HepG2 (cell line): Measurements from ENCODE around the gene VWA7. TPM values are rescaled to one million over a fixed set of nuclear protein-coding genes. Genes with fewer than 3 reads are reported as not detected.

Source experiments
- BCL6 ChIP-seq: IDR thresholded peaks from 2 replicates; pipeline ENCODE4 v1.6.1; 2016; ENCODE audit warnings: missing genetic modification reagents, missing compliant biosample characterization
- ELF3 ChIP-seq: IDR thresholded peaks from 2 replicates; pipeline ENCODE4 v1.6.1; 2016; ENCODE audit warnings: missing genetic modification reagents, missing compliant biosample characterization
- FLYWCH1 ChIP-seq: sonication (generic); formaldehyde crosslinking; IDR thresholded peaks from 2 replicates; pipeline ENCODE4 v1.8.1; 2023; ENCODE audit warnings: mild to moderate bottlenecking, missing genetic modification reagents
- FOXJ3 ChIP-seq: sonication (generic); formaldehyde crosslinking; IDR thresholded peaks from 2 replicates; pipeline ENCODE4 v1.4.0; 2020; ENCODE audit warnings: missing genetic modification reagents, mild to moderate bottlenecking, borderline replicate concordance
- GPN1 ChIP-seq: sonication (generic); formaldehyde crosslinking; IDR thresholded peaks from 2 replicates; pipeline ENCODE4 v1.5.1; 2020; ENCODE audit warnings: missing genetic modification reagents, borderline replicate concordance
- HOXA5 ChIP-seq: sonication (generic); formaldehyde crosslinking; IDR thresholded peaks from 2 replicates; pipeline ENCODE4 v1.4.0; 2020; ENCODE audit warnings: missing genetic modification reagents
- IKZF5 ChIP-seq: IDR thresholded peaks from 2 replicates; pipeline ENCODE4 v1.6.1; 2018; ENCODE audit warnings: missing genetic modification reagents, mild to moderate bottlenecking, missing compliant biosample characterization
- KDM2A ChIP-seq: sonication (generic); formaldehyde crosslinking; IDR thresholded peaks from 2 replicates; pipeline ENCODE4 v1.4.0; 2020; ENCODE audit warnings: low read depth, missing genetic modification reagents, borderline replicate concordance
- MAFK ChIP-seq, 2 experiments: IDR thresholded peaks in 1 of 2; conservative IDR thresholded peaks in 1 of 2; 2 replicates each; pipeline ENCODE4 v1.6.1; 2011; ENCODE audit warnings: improper control_type of control experiment in 2 of 2, low read length in 2 of 2
- MLLT10 ChIP-seq: sonication (generic); formaldehyde crosslinking; IDR thresholded peaks from 2 replicates; pipeline ENCODE4 v1.4.0; 2020; ENCODE audit warnings: missing genetic modification reagents
- NR2F6 ChIP-seq, 2 experiments: IDR thresholded peaks; 2 replicates each; pipeline ENCODE4 v1.6.1; 2016; ENCODE audit warnings: antibody characterized with exemption in 1 of 2, mild to moderate bottlenecking in 1 of 2
- PATZ1 ChIP-seq: sonication (generic); formaldehyde crosslinking; IDR thresholded peaks from 2 replicates; pipeline ENCODE4 v1.4.0; 2020; ENCODE audit warnings: missing genetic modification reagents
- RARA ChIP-seq: IDR thresholded peaks from 2 replicates; pipeline ENCODE4 v1.6.1; 2016; ENCODE audit warnings: missing genetic modification reagents, missing compliant biosample characterization
- SAFB2 ChIP-seq: sonication (generic); formaldehyde crosslinking; IDR thresholded peaks from 2 replicates; pipeline ENCODE4 v1.5.1; 2020; ENCODE audit warnings: missing genetic modification reagents, low read depth, mild to moderate bottlenecking, borderline replicate concordance
- ZBTB26 ChIP-seq: IDR thresholded peaks from 2 replicates; pipeline ENCODE4 v1.6.1; 2016; ENCODE audit warnings: missing compliant biosample characterization, missing genetic modification reagents, borderline replicate concordance
- ZFP37 ChIP-seq: sonication (generic); formaldehyde crosslinking; IDR thresholded peaks from 2 replicates; pipeline ENCODE4 v1.4.0; 2020; ENCODE audit warnings: missing genetic modification reagents, borderline replicate concordance
- ZNF124 ChIP-seq: sonication (generic); formaldehyde crosslinking; IDR thresholded peaks from 2 replicates; pipeline ENCODE4 v1.4.0; 2020; ENCODE audit warnings: missing genetic modification reagents
- ZNF225 ChIP-seq: sonication (generic); formaldehyde crosslinking; IDR thresholded peaks from 2 replicates; pipeline ENCODE4 v1.4.0; 2020; ENCODE audit warnings: mild to moderate bottlenecking, missing genetic modification reagents
- ZNF256 ChIP-seq: sonication (generic); formaldehyde crosslinking; conservative IDR thresholded peaks from 2 replicates; pipeline ENCODE4 v1.4.0; 2020; ENCODE audit warnings: missing genetic modification reagents
- ZNF335 ChIP-seq: sonication (generic); formaldehyde crosslinking; IDR thresholded peaks from 2 replicates; pipeline ENCODE4 v1.4.0; 2020; ENCODE audit warnings: missing genetic modification reagents
- polyA plus RNA-seq, 8 experiments: library from polyadenylated mRNA; depleted of rRNA in 3 of 8; stranded (reverse) in 7 of 8; unstranded in 1 of 8; fragments of >200 nt; fragmentation: Illumina TruSeq in 4 of 8; extraction: Trizol in 4 of 8; gene quantifications; 2 replicates each; pipeline versions ENCODE4 v1.2.1 to v1.2.3, GENCODE V29; 2011 to 2016; ENCODE audit warnings: low read depth in 4 of 8, missing spikeins in 1 of 8, mixed read lengths in 1 of 8; ENCODE audit not compliant: insufficient read depth in 1 of 8
- total RNA-seq, 5 experiments: library from RNA; depleted of rRNA; stranded (reverse); fragments of >200 nt; fragmentation: Illumina TruSeq; extraction: Trizol; gene quantifications; 2 replicates each; pipeline ENCODE4 v1.2.3, GENCODE V29; 2016; ENCODE audit warnings: low read depth in 1 of 5
- TF ChIP-seq, protein P1 (sequence below): sonication (generic); formaldehyde crosslinking; IDR thresholded peaks from 2 replicates; pipeline ENCODE4 v1.9.0; 2021; ENCODE audit warnings: missing genetic modification reagents, mild to moderate bottlenecking, borderline replicate concordance
- TF ChIP-seq, protein P2 (sequence below): sonication (generic); formaldehyde crosslinking; IDR thresholded peaks from 2 replicates; pipeline ENCODE4 v1.5.0; 2020; ENCODE audit warnings: missing genetic modification reagents, mild to moderate bottlenecking, borderline replicate concordance
- TF ChIP-seq, protein P3 (sequence below): sonication (generic); formaldehyde crosslinking; IDR thresholded peaks from 2 replicates; pipeline ENCODE4 v1.4.0; 2020; ENCODE audit warnings: missing genetic modification reagents

VWA7 gene
- total and polyA plus RNA-seq, 2 of the 13 experiments (the other 11 are each of a cell fraction or from before 2014, with no cell fraction given), result 0.86 to 3.3 TPM

DNA sequence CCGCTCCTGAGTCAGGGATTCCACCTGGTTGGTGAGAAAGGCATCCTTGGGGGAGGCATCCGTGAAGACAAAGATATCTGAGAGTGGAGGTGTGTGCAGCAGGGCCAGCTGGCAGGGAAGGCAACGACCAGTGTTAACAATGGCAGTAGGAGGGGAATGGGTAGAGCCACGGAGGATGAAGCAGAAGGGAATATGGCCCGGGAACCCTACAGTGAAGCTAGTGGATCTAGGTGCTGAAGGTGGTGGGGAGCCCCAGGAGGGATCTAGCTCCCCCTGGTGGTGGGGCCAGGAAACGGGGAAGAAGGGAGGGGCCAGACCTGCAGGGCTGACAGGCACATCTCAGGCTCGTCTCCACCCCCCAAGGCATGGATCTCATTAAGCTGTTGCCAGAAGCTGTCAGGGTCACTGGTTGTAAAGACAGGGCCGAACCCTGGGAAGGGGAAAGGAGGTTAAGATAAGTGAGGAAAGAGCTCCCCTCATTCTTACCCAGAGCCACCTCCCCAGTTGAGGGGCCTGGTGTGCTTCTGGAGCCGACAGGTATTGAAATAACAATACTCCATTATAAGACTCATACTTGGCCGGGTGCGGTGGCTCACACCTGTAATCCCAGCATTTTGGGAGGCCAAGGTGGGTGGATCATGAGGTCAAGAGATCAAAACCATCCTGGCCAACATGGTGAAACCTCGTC is 7.3 kb downstream of the VWA7 start (continued):
- TF ChIP-seq PATZ1 (CRISPR knock-in tag) (peak; percentile 90), GPN1 (CRISPR knock-in tag) (no peak), MAFK (conservative IDR thresholded peaks at IDR 0.05 in 1 of 2, IDR thresholded peaks at IDR 0.05 in 1 of 2; ENCODE audit: low read length in 2 of 2) (no peak), NR2F6 (IDR thresholded peaks at IDR 0.05) (no peak), NR2F6 (CRISPR knock-in tag; IDR thresholded peaks at IDR 0.05) (peak; percentile 51; the same call in 1 of the 2 replicates), ELF3 (peak; percentile 71), ZNF335 (CRISPR knock-in tag) (peak; percentile 95), FOXJ3 (no peak), BCL6 (CRISPR knock-in tag) (peak; percentile 46), SAFB2 (CRISPR knock-in tag) (no peak), ZBTB26 (CRISPR knock-in tag) (0 out of 2 replicates have a peak, but pooled peaks have one; percentile 34), ZNF256 (CRISPR knock-in tag) (no peak), RARA (CRISPR knock-in tag) (0 out of 2 replicates have a peak, but pooled peaks have one; percentile 21), MLLT10 (CRISPR knock-in tag) (no peak), HOXA5 (CRISPR knock-in tag) (0 out of 2 replicates have a peak, but pooled peaks have one; percentile 56), ZNF124 (CRISPR knock-in tag) (0 out of 2 replicates have a peak, but pooled peaks have one; percentile 75), FLYWCH1 (CRISPR knock-in tag) (no peak), ZFP37 (no peak), KDM2A (CRISPR knock-in tag) (peak; percentile 80), ZNF225 (0 out of 2 replicates have a peak, but pooled peaks have one; percentile 61), IKZF5 (CRISPR knock-in tag) (peak; percentile 87)
- TF ChIP-seq, protein P1, sequence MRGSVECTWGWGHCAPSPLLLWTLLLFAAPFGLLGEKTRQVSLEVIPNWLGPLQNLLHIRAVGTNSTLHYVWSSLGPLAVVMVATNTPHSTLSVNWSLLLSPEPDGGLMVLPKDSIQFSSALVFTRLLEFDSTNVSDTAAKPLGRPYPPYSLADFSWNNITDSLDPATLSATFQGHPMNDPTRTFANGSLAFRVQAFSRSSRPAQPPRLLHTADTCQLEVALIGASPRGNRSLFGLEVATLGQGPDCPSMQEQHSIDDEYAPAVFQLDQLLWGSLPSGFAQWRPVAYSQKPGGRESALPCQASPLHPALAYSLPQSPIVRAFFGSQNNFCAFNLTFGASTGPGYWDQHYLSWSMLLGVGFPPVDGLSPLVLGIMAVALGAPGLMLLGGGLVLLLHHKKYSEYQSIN, result no peak
- TF ChIP-seq, protein P2, sequence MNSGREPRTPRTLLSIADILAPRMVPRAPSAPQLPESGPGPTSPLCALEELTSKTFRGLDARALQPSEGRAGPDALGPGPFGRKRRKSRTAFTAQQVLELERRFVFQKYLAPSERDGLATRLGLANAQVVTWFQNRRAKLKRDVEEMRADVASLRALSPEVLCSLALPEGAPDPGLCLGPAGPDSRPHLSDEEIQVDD (CRISPR knock-in tag), result no peak
- TF ChIP-seq, protein P3, sequence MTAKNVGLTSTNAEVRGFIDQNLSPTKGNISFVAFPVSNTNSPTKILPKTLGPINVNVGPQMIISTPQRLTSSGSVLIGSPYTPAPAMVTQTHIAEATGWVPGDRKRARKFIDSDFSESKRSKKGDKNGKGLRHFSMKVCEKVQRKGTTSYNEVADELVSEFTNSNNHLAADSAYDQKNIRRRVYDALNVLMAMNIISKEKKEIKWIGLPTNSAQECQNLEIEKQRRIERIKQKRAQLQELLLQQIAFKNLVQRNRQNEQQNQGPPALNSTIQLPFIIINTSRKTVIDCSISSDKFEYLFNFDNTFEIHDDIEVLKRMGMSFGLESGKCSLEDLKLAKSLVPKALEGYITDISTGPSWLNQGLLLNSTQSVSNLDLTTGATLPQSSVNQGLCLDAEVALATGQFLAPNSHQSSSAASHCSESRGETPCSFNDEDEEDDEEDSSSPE (CRISPR knock-in tag), result no peak
